ENCODE measurements around the gene SVOP. TPM values are rescaled to one million over a fixed set of nuclear protein-coding genes. Genes with fewer than 3 reads are reported as not detected.

Gene SVOP
- polyA plus RNA-seq, 3 donors, result 0.38 TPM; not detected in 2

DNA sequence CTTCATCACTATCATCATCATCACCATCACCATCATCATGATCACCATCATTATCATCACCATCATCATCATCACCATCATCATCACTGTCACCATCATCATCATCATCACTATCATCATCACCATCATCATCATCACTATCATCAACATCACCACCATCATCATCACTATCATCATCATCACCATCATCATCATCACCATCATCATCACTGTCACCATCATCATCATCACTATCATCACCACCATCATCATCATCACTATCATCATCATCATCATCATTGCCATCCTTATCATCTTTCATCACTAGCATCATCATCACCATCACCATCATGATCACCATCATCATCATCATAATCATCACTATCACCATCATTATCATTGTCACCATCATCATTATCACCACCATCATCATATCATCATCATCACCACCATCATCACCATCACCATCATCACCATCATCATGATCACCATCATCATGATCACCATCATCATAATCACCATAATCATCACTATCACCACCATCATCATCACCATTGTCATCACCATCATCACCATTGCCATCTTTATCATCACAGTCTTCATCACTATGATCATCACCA, 38.1 kb downstream of the SVOP start:
- H3K27ac ChIP-seq (ENCODE audit: low read depth, low read length), result no peak overlapping the region

DNA sequence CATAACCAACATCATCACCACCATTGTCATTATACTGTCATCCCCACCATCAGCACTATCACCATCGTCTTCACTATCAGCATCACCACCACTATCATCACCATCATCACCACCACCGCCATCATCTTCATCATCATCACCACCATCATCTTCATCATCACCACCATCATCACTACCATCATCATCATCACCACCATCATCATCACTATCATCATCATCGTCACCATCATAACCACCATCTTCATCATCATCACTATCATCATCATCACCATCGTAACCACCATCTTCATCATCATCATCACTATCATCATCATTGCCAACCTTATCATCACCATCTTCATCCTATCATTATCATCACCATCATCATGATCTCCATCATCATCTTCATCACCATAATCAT, 39.0 kb downstream of the SVOP start:
- WGBS, 3 donors, result 81 to 96% (median 95%) methylated on average over 4 of the region's 4 CpGs
- no peak overlapping the region for H3K27ac ChIP-seq (ENCODE audit: low read depth, low read length)

DNA sequence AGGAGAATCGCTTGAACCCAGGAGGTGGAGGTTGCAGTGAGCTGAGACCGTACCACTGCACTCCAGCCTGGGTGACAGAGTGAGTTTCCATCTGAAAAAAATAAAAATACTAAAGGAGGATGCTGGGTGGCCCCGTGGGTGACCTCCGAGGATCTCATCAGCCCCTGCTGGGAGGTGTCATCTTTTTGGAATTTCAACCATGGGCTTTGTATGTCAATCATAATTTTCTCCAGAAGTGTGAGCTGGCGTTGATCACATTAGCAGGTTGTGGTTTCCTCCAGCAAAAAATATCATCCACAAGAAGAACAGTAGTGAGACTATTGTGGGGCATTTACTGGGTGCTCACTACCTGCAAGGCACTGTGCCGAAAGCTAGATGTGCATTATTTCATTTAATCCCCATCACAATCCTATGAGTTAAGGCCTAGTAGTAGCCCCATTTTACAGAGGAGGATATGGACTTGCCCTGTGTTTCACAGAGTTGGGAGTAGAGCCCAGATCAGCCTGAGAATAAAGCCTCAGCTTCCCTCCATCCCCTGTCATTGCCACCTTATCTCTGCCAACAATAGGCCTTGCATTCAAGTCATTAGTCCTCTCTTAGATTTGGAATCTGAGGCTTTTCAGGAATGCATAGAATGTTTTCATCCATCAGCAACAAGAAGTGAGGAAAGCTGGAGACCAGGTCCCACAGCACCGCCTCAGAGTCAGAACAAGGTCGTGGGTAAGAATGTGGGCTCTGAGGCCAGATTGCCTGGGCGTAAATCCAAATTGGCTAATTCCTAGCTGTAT, 39.8 kb downstream of the SVOP start:
- WGBS, 3 donors, result 55 to 67% (median 66%) methylated on average over 9 of the region's 9 CpGs
- no peak overlapping the region for H3K27ac ChIP-seq (ENCODE audit: low read depth, low read length)

- H3K27ac ChIP-seq (ENCODE audit: low read depth, low read length), result no peak overlapping the region
- 59 to 83% (median 72%) methylated on average over 4 of the region's 4 CpGs for WGBS, 3 donors
Observed at GRCh38 chr12:108977360-108977759, 43.5 kb downstream of the SVOP start.

GRCh38 chr12:108975024-108975593, 45.8 kb downstream of the SVOP start:
- 52 to 73% (median 55%) methylated on average over 2 of the region's 2 CpGs for WGBS, 3 donors
- H3K27ac ChIP-seq (ENCODE audit: low read depth, low read length), result no peak overlapping the region

DNA sequence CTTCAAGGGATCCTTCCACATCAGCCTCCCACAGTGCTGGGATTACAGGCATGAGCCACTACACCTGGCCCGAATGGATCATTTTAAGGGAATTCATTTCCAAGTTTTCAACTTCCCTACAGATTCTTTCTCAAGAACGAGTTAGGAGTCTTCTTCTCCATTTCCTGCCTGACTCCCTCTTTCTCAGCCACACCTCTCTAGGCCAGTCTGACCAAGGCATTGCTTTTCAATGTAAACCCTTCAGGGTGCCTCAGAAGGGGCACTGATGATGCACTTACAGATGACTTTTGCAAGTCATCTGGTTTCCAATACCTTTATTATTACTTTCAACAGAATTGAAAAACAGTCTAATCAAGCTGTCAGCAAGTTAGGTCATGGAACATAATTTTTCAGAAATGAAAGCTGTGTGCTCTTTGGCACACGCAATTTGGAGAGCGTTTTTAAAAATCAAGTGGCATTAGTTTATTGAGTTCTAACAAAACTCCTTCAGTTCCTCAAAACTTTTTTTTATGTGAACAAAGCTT, 47.2 kb downstream of the SVOP start:
- no peak overlapping the region for H3K27ac ChIP-seq (ENCODE audit: low read depth, low read length)
- 50 to 64% (median 53%) methylated on average over 4 of the region's 4 CpGs for WGBS, 3 donors

DNA sequence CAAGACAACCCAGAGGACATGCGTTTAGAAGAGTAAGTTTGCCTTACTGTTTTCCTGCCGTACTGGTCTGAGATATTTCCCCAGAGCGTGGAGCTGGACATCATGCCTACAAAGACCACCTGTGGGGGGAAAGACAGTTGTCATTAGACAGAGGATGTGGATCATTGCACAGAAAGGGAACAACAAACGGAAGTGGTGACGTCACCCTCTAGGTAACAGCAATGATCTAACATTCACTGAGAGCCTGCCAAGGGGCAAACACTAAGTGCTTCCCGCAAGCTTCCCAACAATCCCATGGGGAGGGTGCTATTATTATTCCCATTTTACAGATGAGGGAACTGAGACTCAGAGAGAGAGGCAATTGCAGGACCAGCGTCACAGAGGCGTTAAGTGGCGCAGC, 48.5 kb downstream of the SVOP start:
- 60 to 65% (median 63%) methylated on average over 9 of the region's 9 CpGs for WGBS, 3 donors
- no peak overlapping the region for H3K27ac ChIP-seq (ENCODE audit: low read depth, low read length)

DNA sequence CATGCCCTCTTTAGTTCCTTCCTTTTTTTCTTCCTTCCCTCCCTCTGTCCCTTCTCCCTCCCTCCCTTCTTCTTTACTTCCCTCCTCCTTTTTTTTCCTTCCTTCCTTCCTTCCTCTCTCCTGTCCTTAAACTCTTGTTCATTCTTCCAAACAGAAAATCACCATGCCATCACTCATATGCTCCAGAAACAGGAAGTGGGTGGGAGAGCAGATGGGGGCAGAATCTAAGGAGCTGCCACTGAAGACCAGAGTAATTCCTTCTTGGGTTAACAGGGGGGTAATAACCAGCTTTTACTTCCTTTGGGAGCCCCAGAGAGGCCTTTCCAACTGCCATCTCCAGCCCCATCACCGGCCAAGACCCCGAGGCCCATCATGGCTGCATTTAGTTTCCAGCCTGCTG, 51.2 kb downstream of the SVOP start:
- WGBS, 3 donors, result 71 to 78% (median 74%) methylated on average over 2 of the region's 2 CpGs
- H3K27ac ChIP-seq (ENCODE audit: low read depth, low read length), result no peak overlapping the region

DNA sequence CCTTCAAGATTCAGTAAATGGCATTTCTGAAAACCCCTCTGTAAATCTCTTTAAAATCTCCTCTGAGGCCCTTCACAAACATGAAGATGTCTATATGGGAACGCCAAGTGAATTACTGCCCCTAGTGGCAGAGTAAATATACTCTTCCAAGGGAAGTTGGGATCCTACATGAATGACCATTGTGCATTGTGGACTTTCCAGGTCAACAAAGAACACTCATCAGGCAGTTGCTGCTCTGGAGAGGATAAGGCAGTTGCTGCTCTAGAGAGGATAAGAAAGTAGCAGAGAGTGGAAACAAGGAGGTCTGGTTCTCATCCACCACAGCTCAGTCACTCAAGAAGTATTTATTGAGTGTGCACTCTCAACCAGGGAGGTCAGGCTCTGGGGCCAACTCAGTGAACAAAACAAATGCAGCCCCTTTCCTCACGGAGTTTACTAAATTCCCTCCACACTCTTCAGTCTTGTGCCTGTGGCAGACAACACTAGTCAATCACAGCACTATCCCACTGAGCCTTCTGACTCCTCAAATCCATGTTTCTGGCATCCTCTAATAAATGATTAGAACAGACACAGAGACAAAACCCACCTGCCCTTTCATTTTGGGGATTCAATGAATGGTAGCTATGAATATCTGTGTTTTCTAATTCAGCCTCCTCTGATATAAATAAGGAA, 52.9 kb downstream of the SVOP start:
- 53 to 63% (median 55%) methylated on average over 2 of the region's 2 CpGs for WGBS, 3 donors
- no peak overlapping the region for H3K27ac ChIP-seq (ENCODE audit: low read depth, low read length)

GRCh38 chr12:108966378-108967151, 54.3 kb downstream of the SVOP start:
- WGBS, 3 donors, result 76 to 82% (median 76%) methylated on average over 9 of the region's 9 CpGs
- H3K27ac ChIP-seq (ENCODE audit: low read depth, low read length), result no peak overlapping the region

DNA sequence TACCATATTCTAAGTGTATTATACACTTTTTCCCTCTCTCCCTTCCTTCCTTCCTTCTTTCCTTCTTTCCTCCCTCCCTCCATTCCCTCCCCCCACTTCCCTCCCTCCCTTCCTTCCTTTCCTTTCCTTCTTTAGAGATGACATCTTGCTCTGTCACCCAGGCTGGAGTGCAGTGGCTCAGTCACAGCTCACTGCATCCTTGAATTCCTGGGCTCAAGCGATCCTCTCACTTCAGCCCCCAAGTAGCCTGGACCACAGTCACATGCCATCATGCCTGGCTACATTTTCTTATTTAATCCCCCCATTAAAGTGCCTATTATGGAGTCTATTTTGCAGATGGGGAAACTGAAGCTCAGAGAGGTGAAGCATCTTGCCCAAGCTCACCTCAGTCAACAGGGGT, 55.0 kb downstream of the SVOP start:
- whole genome bisulfite sequencing, 3 donors, result 83 to 86% (median 84%) methylated on average over 1 of the region's 1 CpG
- H3K27ac ChIP-seq (ENCODE audit: low read depth, low read length), result no peak overlapping the region

DNA sequence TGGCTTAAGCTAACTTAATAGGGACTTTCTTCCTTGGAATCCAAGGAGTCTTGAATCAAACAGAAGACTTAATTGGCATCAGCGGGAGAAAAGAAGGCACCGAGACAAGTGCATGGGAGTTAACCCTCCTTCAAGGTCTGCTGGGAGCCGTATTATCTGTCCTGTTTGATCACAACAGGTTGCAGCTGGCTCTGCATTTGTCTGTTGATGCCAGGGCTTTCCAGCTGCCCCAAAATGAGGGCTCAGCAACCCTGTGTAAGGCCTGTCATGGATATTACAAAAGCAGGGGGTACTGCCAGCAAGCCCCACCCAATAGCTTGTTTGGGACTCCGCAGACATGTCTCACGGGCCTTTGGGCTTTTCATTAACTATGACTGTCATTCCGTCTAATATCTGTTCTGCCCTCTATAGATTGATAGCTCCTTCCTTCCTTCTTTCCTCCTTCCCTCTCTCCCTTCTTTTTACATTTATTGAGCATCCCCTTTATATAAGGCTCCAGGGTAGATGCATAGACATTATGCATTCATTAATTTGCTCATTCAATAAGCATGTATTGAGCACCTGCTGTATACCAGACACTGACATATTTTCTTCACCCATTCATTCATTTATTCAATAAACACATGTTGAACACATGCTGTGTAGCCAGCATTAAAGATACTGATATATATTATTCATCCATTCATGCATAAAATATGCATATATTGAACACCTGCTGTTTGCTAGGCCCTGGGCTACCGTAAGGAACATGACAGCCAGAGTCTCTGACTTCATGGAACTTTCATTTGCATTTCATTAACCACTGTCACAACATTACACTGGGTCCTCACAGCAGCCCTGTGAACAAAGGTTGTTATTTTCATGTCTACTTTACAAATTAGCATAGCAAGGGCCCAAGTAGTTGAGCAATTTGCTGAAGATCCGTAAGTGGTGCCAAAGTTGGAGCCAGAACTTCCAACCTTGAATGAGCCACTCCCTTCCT, 56.2 kb downstream of the SVOP start:
- 52 to 67% (median 66%) methylated on average over 8 of the region's 8 CpGs for WGBS, 3 donors

GRCh38 chr12:108962256-108962655, 58.6 kb downstream of the SVOP start:
- 74 to 83% (median 79%) methylated on average over 4 of the region's 4 CpGs for WGBS, 3 donors

More for the DNA sequence above, 56.2 kb downstream of the SVOP start:
- H3K27ac ChIP-seq (ENCODE audit: low read depth, low read length), result no peak overlapping the region

GRCh38 chr12:108959748-108960655, 60.9 kb downstream of the SVOP start:
- 76 to 85% (median 83%) methylated on average over 11 of the region's 11 CpGs for WGBS, 3 donors
- H3K27ac ChIP-seq (ENCODE audit: low read depth, low read length), result no peak overlapping the region

More at GRCh38 chr12:108962256-108962655, 58.6 kb downstream of the SVOP start:
- H3K27ac ChIP-seq (ENCODE audit: low read depth, low read length), result no peak overlapping the region

- H3K27ac ChIP-seq (ENCODE audit: low read depth, low read length), result no peak overlapping the region
- 46 to 51% (median 47%) methylated on average over 6 of the region's 6 CpGs for WGBS, 3 donors
Observed at GRCh38 chr12:108955225-108955835, 65.5 kb downstream of the SVOP start.
